H1 (cell line): ENCODE data around the gene GNG7. TPM values are rescaled to one million over a fixed set of nuclear protein-coding genes. Genes with fewer than 3 reads are reported as not detected.

Source experiments
- CTCF ChIA-PET: fragments of 300-600 bp; sonication (Branson Sonifier 250); formaldehyde crosslinking; loops from one replicate; lab custom pipeline; 2021; ENCODE audit not compliant: partially characterized antibody; lab: Charles Lee
- POLR2A ChIA-PET: fragments of 300-600 bp; sonication (Branson Sonifier 250); formaldehyde crosslinking; loops from one replicate; lab custom pipeline; 2021; ENCODE audit warnings: inconsistent platforms; ENCODE audit not compliant: partially characterized antibody; lab: Charles Lee
- DNase-seq, 2 experiments: peaks; one replicate each; pipeline versions ENCODE4 v3.0.0 to v3.0.0-alpha.2; 2010 to 2022; ENCODE audit warnings: low spot score in 2 of 2, low read depth in 1 of 2, mixed read lengths in 1 of 2
- FAIRE-seq: peaks from 2 replicates; lab custom pipeline; 2011; peaks lifted over from hg19 to GRCh38; lab: Jason Lieb, UNC
- H2AFZ ChIP-seq: 2 replicates; pipeline ENCODE4 v1.8.1; 2012; ENCODE audit warnings: low read length, inconsistent platforms
- H2AK5ac ChIP-seq: 2 replicates; pipeline ENCODE4 v1.6.1; 2013; ENCODE audit warnings: low read depth, low read length
- H2BK120ac ChIP-seq: replicated peaks from 2 replicates; pipeline ENCODE3; 2013; ENCODE audit warnings: low read depth, low read length, inconsistent platforms
- H2BK12ac ChIP-seq: 2 replicates; pipeline ENCODE4 v1.6.1; 2013; ENCODE audit warnings: low read depth, low read length
- H2BK15ac ChIP-seq: 2 replicates; pipeline ENCODE4 v1.6.1; 2013; ENCODE audit warnings: low read length
- H2BK20ac ChIP-seq: 2 replicates; pipeline ENCODE4 v1.6.1; 2013; ENCODE audit warnings: low read length
- H2BK5ac ChIP-seq: 2 replicates; pipeline ENCODE4 v1.6.1; 2013; ENCODE audit warnings: low read depth, low read length
- H3K14ac ChIP-seq: 2 replicates; pipeline ENCODE4 v1.6.1; 2013; ENCODE audit warnings: inconsistent platforms; ENCODE audit not compliant: insufficient read length
- H3K18ac ChIP-seq: 2 replicates; pipeline ENCODE4 v1.6.1; 2013; ENCODE audit warnings: low read length; ENCODE audit errors: extremely low read depth
- H3K23ac ChIP-seq: 2 replicates; pipeline ENCODE4 v1.6.1; 2013; ENCODE audit warnings: inconsistent platforms; ENCODE audit not compliant: insufficient read length
- H3K23me2 ChIP-seq: 2 replicates; pipeline ENCODE4 v1.6.1; 2013; ENCODE audit warnings: low read depth, low read length
- H3K27ac ChIP-seq: 2 replicates; pipeline ENCODE4 v1.6.1; 2011; ENCODE audit warnings: low read depth, low read length, inconsistent platforms
- H3K27me3 ChIP-seq, 4 experiments: replicated peaks in 1 of 4; 1 replicate in 1 of 4; 2 replicates in 3 of 4; pipeline versions ENCODE4 v1.6.1 to v1.8.1; 2011 to 2013; ENCODE audit warnings: low read length in 3 of 4, mild to moderate bottlenecking in 3 of 4, inconsistent platforms in 2 of 4, mixed read lengths in 2 of 4, moderate library complexity in 1 of 4; ENCODE audit not compliant: control insufficient read depth in 3 of 4, insufficient read depth in 3 of 4; ENCODE audit errors: extremely low read depth in 1 of 4
- H3K36me3 ChIP-seq, 4 experiments: 2 replicates each; pipeline versions ENCODE4 v1.6.1 to v1.8.1; 2011 to 2013; ENCODE audit warnings: mild to moderate bottlenecking in 4 of 4, low read length in 3 of 4, moderate library complexity in 2 of 4, control low read depth in 1 of 4, inconsistent platforms in 1 of 4; ENCODE audit not compliant: insufficient read depth in 4 of 4, control insufficient read depth in 2 of 4
- H3K4ac ChIP-seq: replicated peaks from 2 replicates; pipeline ENCODE3; 2013; ENCODE audit warnings: low read length, low read depth, mixed read lengths, inconsistent platforms; ENCODE audit not compliant: insufficient read length
- H3K4me1 ChIP-seq, 4 experiments: replicated peaks in 1 of 4; 1 replicate in 1 of 4; 2 replicates in 3 of 4; pipeline versions ENCODE4 v1.6.1 to v1.8.1; 2011 to 2013; ENCODE audit warnings: low read length in 3 of 4, inconsistent platforms in 2 of 4, mixed read lengths in 1 of 4; ENCODE audit not compliant: insufficient read depth in 4 of 4, control insufficient read depth in 3 of 4
- H3K4me2 ChIP-seq, 2 experiments: 2 replicates each; pipeline versions ENCODE4 v1.6.1 to v1.8.1; 2011 to 2013; ENCODE audit warnings: low read depth in 2 of 2, low read length in 2 of 2, control low read depth in 1 of 2, inconsistent platforms in 1 of 2, mild to moderate bottlenecking in 1 of 2; ENCODE audit not compliant: insufficient read depth in 1 of 2
- H3K4me3 ChIP-seq, 4 experiments: fragments of 200-600, 300-600 bp in 1 of 4; sonication (generic), shearing (Covaris generic), sonication (Bioruptor Twin) in 1 of 4; 2 replicates each; pipeline versions ENCODE4 v1.5.1 to v1.8.1; 2011 to 2016; ENCODE audit warnings: low read length in 4 of 4, low read depth in 3 of 4, control low read depth in 2 of 4, inconsistent platforms in 2 of 4, mild to moderate bottlenecking in 2 of 4, mixed read lengths in 1 of 4, moderate library complexity in 1 of 4; ENCODE audit not compliant: insufficient read depth in 2 of 4; ENCODE audit errors: extremely low read depth in 1 of 4
- H3K56ac ChIP-seq: replicated peaks from 2 replicates; pipeline ENCODE3; 2013; ENCODE audit warnings: low read depth, mild to moderate bottlenecking, mixed read lengths, low read length, inconsistent platforms; ENCODE audit not compliant: insufficient read length
- H3K79me1 ChIP-seq: 2 replicates; pipeline ENCODE4 v1.6.1; 2013; ENCODE audit warnings: low read depth, low read length, control low read depth
- H3K79me2 ChIP-seq, 2 experiments: 2 replicates each; pipeline versions ENCODE4 v1.6.1 to v1.8.1; 2012 to 2013; ENCODE audit warnings: low read length in 2 of 2, mild to moderate bottlenecking in 2 of 2, inconsistent platforms in 1 of 2; ENCODE audit not compliant: insufficient read depth in 2 of 2, control insufficient read depth in 1 of 2
- H3K9ac ChIP-seq, 4 experiments: replicated peaks in 1 of 4; 1 replicate in 1 of 4; 2 replicates in 3 of 4; pipeline versions ENCODE4 v1.6.1 to v1.8.1; 2011 to 2013; ENCODE audit warnings: low read depth in 3 of 4, low read length in 3 of 4, control low read depth in 2 of 4, mild to moderate bottlenecking in 2 of 4, moderate library complexity in 2 of 4, inconsistent platforms in 1 of 4; ENCODE audit errors: extremely low read depth in 1 of 4
- H3K9me3 ChIP-seq, 2 experiments: 2 replicates each; pipeline versions ENCODE4 v1.6.1 to v1.8.1; 2012 to 2013; ENCODE audit warnings: mild to moderate bottlenecking in 2 of 2, moderate library complexity in 2 of 2, control low read depth in 1 of 2, inconsistent platforms in 1 of 2, low read depth in 1 of 2, low read length in 1 of 2, mixed read lengths in 1 of 2; ENCODE audit not compliant: insufficient read depth in 2 of 2
- H4K20me1 ChIP-seq, 2 experiments: replicated peaks in 1 of 2; 2 replicates each; pipeline versions ENCODE3 to v1.8.1; 2011 to 2013; ENCODE audit warnings: inconsistent platforms in 2 of 2, low read length in 2 of 2, mild to moderate bottlenecking in 1 of 2; ENCODE audit not compliant: insufficient read depth in 2 of 2, control insufficient read depth in 1 of 2
- H4K5ac ChIP-seq: 2 replicates; pipeline ENCODE4 v1.6.1; 2013; ENCODE audit warnings: low read length, low read depth, mixed read lengths, inconsistent platforms; ENCODE audit not compliant: insufficient read length
- H4K8ac ChIP-seq: 2 replicates; pipeline ENCODE4 v1.8.0; 2013; ENCODE audit warnings: mild to moderate bottlenecking, moderate library complexity, low read length, inconsistent platforms; ENCODE audit not compliant: insufficient read depth; ENCODE audit errors: extremely low read depth
- H4K91ac ChIP-seq: replicated peaks from 2 replicates; pipeline ENCODE3; 2013; ENCODE audit warnings: low read length, mixed read lengths, inconsistent platforms; ENCODE audit not compliant: insufficient read length
- SUZ12 ChIP-seq: fragments of 200-600 bp; sonication (generic); IDR thresholded peaks from 2 replicates; pipeline ENCODE4 v1.6.1; 2012; ENCODE audit warnings: mild to moderate bottlenecking, inconsistent platforms, low read length, moderate library complexity, mixed read lengths
- WGBS, 2 experiments: shearing (Covaris generic) in 1 of 2; methylation state at CpG; one replicate each; pipeline versions ENCODE4 v1.1.6 to v1.1.7; 2013 to 2015; ENCODE audit warnings: low lambda C conversion rate in 2 of 2, mixed read lengths in 2 of 2, inconsistent platforms in 1 of 2, low coverage in 1 of 2, missing lambda C conversion rate in 1 of 2; ENCODE audit not compliant: insufficient replicate concordance in 2 of 2, insufficient coverage in 1 of 2, insufficient read length in 1 of 2; ENCODE audit errors: extremely low coverage in 1 of 2, missing lambda C conversion rate in 1 of 2; 5-methylcytosine and 5-hydroxymethylcytosine counted together
- polyA plus RNA-seq, 7 experiments: library from polyadenylated mRNA; depleted of rRNA in 3 of 7; stranded (reverse) in 5 of 7; unstranded in 2 of 7; fragments of >200 nt in 5 of 7; fragments of 200-250 nt in 2 of 7; gene quantifications; 1 replicate in 5 of 7; 2 replicates in 1 of 7; 4 replicates in 1 of 7; pipeline versions ENCODE4 v1.2.1 to v1.2.3, GENCODE V29; 2011 to 2013; ENCODE audit warnings: missing spikeins in 2 of 7, mixed read lengths in 2 of 7
- total RNA-seq: library from RNA; stranded (reverse); fragmentation: NEBNext Ultra II Directional; extraction: Animal tissue kit (Norgen Biotek cat#: 25700); gene quantifications from 2 replicates; pipeline ENCODE4 v1.2.1, GENCODE V29; 2021

The GNG7 gene
- total and polyA plus RNA-seq, 2 of the 8 experiments (the other 6 are each of a cell fraction or from before 2014, with no cell fraction given), result 2.8 to 7.8 TPM

DNA sequence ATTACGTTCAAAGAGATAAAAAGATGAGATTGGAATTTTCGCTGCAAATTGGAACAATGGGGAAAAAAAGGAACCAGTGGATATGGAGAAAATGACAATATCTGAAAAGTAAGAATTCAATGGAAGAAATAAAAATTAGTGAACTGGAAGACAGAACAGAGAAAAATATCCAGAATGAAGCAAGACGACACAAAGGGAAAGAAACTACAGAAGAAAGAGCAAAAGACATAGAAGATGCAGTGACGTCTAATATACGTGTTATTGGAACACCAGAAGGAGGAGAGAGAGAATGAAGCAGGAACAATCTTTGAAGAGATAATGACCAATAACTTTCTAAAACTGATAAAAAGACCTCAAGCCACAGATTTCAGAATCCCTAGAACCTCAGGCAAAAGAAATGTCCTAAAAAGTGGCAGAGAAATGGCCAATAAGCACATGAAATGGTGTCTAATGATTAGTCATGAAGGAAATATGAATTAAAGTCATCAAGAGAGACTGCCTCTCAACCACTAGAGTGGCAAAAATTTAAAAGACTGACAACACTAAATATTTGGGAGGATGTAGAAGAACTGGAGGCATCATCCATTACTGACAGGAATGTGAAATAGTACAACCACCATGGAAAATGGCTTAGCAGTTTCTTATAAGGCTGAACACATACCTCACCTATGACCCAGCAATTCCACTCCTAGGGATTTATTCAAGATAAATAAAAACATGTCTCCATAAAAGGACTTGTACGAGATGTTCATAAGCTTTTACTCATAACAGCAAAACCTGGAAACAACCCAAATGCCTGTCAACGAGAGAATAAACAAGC lies 170.0 kb downstream of the GNG7 start:
- H3K4me2 ChIP-seq, result no peak overlapping the region
- no peak overlapping the region for H4K91ac ChIP-seq
- H3K4ac ChIP-seq, result no peak overlapping the region
- H3K18ac ChIP-seq, result no peak overlapping the region
- no peak overlapping the region for H4K8ac ChIP-seq
- DNase-seq (no peak), FAIRE-seq (no peak)
- no peak overlapping the region for H2BK5ac ChIP-seq
- H3K14ac ChIP-seq, result no peak overlapping the region
- no peak overlapping the region for H3K23ac ChIP-seq
- H3K4me1 ChIP-seq, result peaks cover 0 to 1% (median 0%) of the 10 kb centered on the region in 4 experiments; a peak in 1 of 7 replicates
- H3K79me2 ChIP-seq, result no peaks in the 10 kb centered on the region
- no peaks in the 10 kb centered on the region for H3K27me3 ChIP-seq
- no peak overlapping the region for H2AFZ ChIP-seq
- H3K56ac ChIP-seq, result no peak overlapping the region
- no peaks in the 10 kb centered on the region for H3K23me2 ChIP-seq
- no peak overlapping the region for H2BK20ac ChIP-seq
- no peak overlapping the region for H2AK5ac ChIP-seq
- H3K36me3 ChIP-seq, result no peaks in the 10 kb centered on the region
- peaks cover 11 to 13% of the 10 kb centered on the region in 2 experiments for H3K9me3 ChIP-seq
- H2BK15ac ChIP-seq, result no peak overlapping the region
- TF ChIP-seq SUZ12, result no peak
- H2BK12ac ChIP-seq, result no peak overlapping the region
- H3K79me1 ChIP-seq, result no peaks in the 10 kb centered on the region
- H3K27ac ChIP-seq, result no peak overlapping the region
- no peak overlapping the region for H4K5ac ChIP-seq
- CTCF ChIA-PET, result interaction anchor here (0.7 kb wide), 1 partner anchor 51 kb away, joined by 3 read pairs; no protein-coding TSS in a partner anchor
- H3K9ac ChIP-seq, result no peak overlapping the region
- 88% methylated on average over 7 of the region's 7 CpGs; no CpG with 5 or more reads in 1 of the 2 experiments for WGBS, 2 experiments
- POLR2A ChIA-PET, result interaction anchor here (1.1 kb wide), 1 partner anchor 8 kb away, joined by 3 read pairs; no protein-coding TSS in a partner anchor
- H4K20me1 ChIP-seq, result no peaks in the 10 kb centered on the region
- no peak overlapping the region for H3K4me3 ChIP-seq
- H2BK120ac ChIP-seq, result no peak overlapping the region
